HG02973 (cell line): ENCODE results near the gene CARD14.
"Not testable (repeated sequence)": the region's sequence is repeated elsewhere in the genome, so short reads cannot be mapped to it uniquely, and the experiment has no call there.

Source experiments
- ATAC-seq: cut with Tn5 transposase; IDR thresholded peaks from one replicate; pipeline ENCODE4 v1.9.1; 2021; ENCODE audit warnings: moderate library complexity; ENCODE audit not compliant: unreplicated experiment

CARD14 gene

DNA sequence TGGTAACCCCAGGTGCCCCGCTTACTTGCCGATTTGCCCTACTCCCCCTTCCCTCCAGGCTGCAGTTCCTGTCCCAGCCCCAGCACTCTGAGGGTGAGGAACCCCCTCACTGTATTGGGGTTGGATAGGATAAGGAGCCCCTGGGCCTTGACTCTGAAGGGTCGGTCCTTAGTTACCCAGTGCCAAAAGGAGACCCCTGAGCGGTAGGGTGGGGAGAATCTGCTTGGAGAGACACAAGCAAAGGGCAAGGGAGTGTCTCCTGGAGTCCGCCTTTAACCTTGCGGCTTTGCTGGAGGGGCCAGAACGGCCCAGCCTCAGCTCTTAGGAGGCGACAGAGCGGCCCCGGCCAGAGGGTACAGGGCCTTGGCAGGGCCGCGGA lies 13.0 kb downstream of the CARD14 start:
- ATAC-seq: no peak

DNA sequence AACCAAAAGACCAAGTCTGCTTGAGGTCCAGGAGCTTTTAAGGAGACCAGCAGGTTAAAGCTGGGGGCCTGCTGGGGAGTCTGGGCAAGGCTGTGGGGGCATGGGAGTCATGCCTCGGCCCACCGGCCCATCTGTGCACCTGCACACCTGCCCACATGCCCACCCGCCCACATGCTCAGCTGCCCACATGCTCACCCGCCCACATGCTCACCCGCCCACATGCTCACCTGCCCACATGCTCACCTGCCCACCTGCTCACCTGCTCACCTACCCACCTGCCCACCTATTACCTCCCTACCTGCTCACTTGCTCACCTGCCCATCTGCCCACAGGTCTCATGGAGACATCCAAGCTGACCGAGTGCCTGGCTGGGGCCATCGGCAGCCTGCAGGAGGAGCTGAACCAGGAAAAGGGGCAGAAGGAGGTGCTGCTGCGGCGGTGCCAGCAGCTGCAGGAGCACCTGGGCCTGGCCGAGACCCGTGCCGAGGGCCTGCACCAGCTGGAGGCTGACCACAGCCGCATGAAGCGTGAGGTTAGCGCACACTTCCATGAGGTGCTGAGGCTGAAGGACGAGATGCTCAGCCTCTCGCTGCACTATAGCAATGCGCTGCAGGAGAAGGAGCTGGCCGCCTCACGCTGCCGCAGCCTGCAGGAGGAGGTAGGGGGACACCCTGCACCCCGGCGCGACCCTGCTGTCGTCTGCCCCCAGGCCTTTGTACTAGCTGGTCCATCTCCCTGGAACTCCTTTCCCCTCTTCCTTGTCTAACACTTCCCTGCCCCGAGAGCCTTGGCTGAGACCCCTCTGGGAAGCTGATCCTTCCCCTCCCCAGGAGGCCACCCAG lies 14.0 kb downstream of the CARD14 start:
- ATAC-seq: no peak

DNA sequence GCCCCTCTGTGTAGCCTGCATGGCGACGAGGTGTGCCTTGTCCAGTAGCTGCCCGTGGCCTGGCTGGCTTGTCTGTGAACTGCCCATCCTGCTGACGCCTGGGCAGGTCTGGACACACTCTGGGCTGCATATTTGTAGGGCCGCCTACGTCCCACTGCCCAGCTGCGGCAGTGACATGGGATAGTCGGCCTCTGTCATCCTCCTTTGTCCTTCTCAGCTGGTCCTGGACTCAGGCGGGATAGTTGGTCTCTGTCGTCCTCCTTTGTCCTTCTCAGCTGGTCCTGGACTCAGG lies 14.5 kb downstream of the CARD14 start:
- no peak for ATAC-seq

DNA sequence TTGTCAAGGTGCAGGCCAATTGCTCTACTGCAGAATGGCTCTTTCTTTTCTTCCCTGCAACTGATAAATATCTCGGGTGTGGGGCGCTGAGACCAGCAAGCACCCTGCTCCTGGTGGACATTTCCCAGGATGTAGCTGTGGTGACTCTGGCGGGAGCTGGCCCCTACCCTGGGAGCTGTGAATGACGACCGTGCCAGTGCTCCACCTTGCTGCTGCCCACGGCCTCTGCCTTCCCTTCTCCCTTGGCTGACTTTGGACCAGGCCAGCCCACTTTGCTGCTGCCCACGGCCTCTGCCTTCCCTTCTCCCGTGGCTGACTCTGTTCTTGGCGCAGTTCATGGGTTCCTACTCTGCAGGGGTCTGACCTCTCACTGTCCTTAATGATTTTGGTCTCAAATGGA lies 16.1 kb downstream of the CARD14 start:
- no peak for ATAC-seq

DNA sequence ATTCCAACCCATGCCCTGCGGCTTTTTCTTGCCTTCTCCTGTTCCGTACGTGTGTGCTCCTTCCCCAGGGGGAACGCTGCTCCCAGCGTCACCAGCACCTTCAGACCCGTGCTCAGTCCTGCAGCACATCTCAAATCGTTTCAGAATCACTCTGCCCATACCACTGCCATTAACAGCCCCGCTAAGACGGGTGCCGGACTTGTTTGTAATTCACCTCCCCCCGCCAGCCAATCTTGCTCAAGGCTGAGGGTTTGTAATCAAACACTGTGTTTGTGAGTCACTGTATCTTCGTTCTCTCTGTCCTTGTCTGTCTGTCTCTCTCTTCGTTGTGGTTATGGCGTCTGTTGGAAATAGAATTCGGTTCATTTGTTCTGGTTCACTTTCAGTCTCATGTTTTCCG lies 17.3 kb downstream of the CARD14 start:
- no peak for ATAC-seq

DNA sequence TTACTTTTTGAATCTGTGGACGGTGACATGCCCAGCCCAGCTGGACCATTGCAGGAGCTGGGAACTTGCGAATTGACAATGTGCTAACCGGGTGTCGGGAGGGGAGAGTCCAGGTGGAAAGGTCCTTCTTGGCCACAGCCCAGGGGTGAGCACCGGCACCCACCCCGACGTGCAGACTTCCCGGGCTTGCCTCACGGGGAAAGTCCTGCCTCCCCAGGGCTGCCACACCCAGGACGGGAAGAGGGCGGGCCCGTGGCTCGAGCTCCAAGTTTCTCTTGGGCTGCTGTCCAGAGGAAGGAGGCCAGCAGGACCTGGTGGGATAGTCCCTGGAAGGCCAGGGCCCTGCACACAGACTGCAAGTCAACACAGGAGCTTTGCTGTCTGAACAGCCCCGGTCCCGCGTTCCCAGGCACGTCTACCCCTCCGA lies 17.7 kb downstream of the CARD14 start:
- no peak for ATAC-seq

DNA sequence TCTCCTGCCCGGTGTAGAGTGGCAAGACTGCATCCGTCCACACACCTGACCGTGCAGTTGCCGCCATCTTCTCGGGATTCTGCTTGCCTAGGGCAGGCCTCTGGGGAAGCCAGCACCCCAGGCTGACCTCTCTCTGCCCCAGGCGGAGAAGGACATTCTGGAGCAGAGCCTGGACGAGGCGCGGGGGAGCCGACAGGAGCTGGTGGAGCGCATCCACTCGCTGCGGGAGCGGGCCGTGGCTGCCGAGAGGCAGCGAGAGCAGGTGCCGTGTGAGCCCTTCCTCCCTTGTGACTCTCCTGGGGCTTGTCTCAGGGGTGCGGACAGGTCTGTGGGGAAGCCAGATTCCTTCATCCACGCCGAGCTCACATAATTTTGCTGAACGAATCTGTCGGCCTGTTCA lies 19.8 kb downstream of the CARD14 start:
- ATAC-seq: no peak

DNA sequence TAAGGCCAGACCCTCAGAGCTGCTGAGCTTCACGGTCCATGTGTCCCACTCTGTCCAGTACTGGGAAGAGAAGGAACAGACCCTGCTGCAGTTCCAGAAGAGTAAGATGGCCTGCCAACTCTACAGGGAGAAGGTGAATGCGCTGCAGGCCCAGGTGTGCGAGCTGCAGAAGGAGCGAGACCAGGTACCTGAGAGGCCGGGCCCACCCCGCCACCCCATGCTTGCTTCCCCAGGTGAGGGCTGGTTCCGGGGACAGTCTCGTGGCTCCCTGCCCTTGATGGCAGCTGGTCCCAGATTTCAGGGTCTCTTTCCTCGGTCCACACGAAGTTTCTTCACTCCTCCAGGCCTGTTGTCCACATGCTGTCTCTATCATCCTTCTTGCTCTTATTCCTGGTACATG lies 20.9 kb downstream of the CARD14 start:
- ATAC-seq: no peak

DNA sequence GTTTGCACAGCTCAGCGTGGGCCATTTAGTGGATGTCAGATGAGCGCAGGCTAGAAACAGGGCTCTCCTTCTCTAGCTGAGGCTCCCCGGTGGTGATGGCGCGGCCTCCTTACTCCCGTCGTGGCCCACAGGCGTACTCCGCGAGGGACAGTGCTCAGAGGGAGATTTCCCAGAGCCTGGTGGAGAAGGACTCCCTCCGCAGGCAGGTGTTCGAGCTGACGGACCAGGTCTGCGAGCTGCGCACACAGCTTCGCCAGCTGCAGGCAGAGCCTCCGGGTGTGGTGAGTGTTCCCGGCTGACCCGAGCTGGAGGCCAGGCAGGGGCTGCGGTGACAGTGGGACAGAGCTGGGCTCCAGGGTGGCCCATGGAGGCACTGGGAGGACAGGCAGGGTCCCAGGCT lies 21.4 kb downstream of the CARD14 start:
- ATAC-seq: no peak

DNA sequence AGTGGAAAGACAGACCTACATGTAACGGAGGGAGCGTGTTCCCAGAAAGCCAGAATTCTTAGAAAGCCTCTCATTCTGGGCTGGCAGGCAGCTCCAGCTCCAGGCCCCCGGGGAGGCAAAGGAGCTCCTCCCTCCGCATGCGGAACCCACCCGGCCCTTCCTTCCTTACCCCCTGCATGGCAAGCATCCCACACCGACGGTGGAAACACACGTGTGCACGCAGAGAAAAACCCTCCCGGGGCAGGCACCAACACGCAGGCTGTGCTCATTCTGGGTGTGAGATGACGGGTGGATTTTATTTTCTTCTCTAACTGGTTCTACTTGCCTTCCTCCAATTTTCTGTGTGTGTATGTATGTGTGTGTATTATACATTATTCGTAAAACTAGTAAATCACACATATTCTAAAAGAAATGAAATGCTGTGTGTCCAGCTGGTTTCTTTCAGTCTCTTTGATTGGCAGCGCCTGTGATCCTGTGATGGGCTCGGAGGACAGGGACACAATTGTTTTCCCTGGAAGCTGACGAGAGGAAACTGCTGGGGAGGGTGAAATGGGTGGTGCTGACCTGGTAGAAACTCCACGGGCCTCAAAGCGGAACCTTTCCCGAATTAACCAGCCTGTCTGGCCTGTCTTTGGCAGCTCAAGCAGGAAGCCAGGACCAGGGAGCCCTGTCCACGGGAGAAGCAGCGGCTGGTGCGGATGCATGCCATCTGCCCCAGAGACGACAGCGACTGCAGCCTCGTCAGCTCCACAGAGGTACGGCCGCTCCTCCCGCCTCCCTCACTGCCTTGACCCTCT lies 22.2 kb downstream of the CARD14 start:
- no peak for ATAC-seq

DNA sequence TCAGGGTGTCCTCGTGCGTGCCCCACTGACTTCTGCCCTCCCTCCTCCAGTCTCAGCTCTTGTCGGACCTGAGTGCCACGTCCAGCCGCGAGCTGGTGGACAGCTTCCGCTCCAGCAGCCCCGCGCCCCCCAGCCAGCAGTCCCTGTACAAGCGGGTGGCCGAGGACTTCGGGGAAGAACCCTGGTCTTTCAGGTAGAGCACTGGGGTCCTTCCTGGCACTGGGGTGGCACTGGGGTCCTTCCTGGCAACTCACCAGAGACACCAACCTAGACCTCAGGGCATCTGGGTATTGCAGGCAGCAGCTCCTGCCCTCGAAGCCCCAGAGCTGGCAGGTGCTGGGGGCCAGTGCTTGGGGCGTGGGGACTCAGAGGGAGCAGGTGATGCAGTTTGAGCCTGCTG lies 25.3 kb downstream of the CARD14 start:
- ATAC-seq: no peak

DNA sequence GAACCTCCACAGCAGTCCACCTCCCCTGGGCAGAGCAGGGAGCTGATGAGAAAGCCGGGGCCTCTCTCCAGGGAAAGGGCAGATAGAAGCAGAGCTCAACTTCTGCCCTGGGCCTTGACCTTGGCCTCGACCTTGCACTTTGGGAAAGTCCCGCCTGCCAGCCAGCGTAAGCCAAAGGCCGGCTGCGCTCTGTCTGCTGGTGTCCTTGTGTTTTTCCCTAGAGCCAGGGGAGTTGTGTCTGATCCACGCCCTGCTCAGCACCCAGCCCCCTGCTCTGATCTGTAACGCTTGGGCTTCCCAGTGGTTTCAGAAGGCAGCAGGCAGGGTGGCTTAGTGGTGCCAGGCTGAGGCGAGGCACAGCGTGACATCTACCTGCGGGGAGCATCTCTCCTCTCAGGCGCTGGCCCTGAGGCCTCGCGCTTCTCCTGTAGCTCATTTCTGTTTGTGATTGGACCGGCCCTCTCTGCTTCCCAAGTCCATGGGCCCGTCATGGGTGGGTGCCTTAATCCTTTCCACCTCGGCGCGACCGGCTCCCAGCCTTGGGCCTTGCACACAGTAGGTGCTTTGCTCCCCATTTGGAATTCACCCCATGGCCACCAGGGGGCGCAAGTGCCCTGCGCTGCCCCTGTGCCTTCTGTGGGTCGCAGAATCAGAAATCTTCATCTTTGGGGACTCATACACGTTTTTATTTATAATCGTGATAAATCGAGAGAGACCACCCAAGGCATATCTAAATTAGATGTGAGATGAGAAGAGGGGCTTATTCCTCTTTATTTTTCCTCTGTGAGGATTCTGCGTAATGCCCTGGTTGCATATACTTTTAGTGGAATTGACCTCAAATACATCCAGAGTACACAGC lies 26.1 kb downstream of the CARD14 start:
- ATAC-seq: no peak

DNA sequence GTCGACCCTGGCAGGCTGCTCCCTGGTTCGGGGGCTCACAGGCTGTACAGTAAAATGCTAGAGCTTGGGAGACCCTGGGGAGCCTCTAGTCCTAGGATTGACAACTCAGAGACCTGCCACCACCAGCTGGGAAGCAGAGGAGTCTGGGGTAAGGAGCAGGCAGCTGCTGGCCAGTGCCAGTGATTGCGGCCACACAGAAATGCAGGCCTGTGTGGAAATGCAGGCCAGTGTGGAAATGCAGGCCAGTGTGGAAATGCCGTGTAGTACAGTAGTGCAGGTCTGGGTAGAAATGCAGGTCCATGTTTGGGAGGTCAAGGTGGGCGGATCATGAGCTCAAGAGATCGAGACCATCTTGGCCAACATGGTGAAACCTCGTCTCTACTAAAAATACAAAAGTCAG lies 26.8 kb downstream of the CARD14 start:
- no peak for ATAC-seq

DNA sequence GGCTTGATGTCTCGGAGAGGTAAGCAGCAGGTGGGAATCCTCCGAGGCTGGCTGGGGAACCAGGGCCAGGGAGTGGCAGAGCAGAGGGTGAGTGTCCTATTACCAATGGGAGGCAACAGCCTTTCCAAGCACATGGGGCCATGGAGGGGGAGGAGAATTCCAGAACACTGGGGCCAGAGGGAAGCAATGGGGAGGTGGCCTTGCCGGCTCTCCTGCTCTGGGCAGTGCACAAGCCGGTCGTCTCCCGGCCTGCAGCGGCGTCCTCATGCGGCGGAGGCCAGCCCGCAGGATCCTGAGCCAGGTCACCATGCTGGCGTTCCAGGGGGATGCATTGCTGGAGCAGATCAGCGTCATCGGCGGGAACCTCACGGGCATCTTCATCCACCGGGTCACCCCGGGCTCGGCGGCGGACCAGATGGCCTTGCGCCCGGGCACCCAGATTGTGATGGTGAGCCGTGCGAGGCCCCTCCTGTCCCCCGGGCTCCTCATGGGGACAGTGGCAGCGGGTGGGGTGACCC lies 28.4 kb downstream of the CARD14 start:
- ATAC-seq: no peak

DNA sequence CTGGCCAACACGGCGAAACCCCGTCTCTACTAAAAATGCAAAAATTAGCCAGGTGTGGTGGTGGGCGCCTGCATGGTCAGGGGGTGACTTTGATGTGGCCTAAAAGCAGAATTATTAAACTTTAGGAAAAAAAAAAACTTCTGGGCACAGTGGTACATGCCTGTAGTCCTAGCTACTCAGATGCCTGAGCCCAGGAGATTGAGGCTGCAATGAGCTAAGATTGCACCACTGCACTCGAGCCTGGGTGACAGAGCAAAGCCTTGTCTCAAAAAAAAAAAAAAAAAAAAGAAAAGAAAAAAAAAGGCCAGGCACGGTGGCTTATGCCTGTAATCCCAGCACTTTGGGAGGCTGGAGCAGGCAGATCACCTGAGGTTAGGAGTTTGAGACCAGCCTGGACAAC lies 29.5 kb downstream of the CARD14 start:
- not testable (repeated sequence) for ATAC-seq

DNA sequence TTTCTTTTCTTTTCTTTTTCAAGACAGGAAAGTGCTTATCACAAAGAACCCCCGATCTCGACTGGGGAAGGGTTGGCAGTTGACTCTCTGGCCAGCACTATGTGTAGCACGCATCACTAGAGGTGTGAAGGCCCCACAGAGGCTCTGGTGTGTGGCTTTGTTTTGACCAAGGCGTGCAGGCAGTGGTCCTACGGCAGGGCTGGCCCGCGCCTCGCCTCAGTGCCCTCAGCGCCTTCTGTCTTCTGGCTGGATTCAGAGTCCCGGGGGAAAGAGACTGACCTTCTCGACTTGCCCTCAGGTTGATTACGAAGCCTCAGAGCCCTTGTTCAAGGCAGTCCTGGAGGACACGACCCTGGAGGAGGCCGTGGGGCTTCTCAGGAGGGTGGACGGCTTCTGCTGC lies 31.6 kb downstream of the CARD14 start:
- ATAC-seq: no peak

DNA sequence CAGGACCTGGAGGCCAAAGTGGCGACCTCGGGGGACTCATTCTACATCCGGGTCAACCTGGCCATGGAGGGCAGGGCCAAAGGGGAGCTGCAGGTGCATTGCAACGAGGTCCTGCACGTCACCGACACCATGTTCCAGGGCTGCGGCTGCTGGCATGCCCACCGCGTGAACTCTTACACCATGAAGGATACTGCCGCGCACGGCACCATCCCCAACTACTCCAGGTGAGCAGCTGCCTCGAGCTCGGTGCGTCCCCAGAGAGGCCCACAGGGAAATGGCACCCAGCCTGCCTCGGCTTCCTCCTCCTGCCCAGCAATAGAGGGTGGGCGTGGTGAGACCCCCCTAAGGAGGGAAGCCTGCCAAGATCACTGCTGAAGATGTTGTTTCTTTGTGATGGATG lies 32.4 kb downstream of the CARD14 start:
- no peak for ATAC-seq

DNA sequence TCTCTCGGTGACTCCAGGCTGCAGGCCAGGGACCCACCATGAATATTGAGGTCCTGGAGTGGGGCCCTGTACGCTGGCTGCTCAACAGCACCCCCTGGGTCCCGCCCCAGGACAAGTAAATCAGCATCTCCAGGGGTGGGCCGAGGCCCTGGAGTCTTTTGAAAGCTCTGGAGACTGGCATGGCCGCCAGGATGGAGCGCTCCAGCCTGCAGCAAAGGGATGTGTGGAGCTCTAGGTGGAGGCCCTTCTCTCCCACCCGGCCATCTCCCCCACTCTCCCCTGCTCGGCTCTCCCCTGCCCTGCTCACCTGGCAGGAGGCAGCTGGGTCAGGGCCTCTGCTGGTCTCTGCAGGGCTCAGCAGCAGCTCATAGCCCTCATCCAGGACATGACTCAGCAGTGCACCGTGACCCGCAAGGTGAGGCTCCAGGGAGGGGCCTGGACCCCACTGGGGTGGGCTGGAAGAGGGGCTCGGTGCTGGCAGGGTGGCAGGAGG lies 33.7 kb downstream of the CARD14 start:
- ATAC-seq: no peak

DNA sequence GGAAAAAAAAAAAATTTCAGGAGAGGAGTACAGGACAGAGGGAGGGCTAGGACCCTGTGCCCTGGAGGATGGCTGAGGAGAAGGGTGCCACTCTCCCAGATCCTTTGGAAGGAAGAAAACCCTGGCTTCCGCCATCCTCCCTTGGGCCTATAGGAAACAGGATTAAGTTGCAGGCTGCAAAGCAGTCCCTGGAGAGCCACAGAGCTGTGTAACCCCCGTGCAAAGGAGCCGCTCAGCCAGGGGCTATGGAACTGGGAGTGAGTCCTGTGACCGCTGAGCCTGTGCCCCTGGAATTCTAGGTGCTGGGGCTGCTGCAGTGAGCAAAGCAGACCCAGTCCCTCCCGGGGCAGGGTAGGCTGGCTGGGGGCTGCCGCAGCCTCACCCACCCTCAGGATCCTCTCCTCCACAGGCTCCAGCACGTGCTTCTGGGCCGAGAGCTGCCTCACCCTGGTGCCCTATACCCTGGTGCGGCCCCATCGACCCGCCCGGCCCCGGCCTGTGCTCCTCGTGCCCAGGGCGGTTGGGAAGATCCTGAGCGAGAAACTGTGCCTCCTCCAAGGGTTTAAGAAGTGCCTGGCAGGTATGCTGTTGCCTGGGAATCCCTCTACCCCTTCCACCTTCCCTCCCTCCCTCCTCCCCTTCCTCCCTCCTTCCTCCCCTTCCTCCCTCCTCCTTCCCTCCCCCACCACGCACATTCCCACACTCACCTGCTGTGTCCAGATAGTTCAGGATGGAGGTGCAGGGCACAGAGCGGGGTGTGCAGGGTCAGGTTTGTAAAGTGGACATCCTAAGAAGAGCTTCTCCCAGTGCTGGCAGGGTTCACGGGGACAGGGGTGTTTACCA lies 35.0 kb downstream of the CARD14 start:
- ATAC-seq: no peak

DNA sequence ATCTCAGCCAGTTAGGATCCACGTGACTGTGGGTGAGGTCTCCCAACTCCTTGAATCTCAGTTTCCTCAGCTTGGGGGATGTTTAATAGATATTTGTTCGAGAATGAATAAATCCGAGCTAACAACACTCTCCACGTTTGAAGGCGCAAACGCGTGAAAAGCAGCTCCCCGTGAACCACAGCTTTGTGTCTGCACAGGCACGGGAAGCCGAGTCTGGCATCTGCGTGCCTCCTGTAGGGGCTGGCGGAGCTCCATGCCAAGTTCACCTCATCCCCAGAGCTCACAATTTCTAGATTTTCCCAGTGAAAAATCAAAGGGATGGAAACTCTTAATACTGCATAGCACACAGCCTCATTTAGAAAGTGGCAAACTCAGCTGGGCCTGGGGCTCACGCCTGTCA lies 36.0 kb downstream of the CARD14 start:
- no peak for ATAC-seq
